Thoracic aorta (tissue), 2 donors: ENCODE measurements around the gene THADA. TPM values are rescaled to one million over a fixed set of nuclear protein-coding genes. Genes with fewer than 3 reads are reported as not detected.
"Not testable (repeated sequence)": the region's sequence is repeated elsewhere in the genome, so short reads cannot be mapped to it uniquely, and the experiment has no call there.

Source experiments
- ATAC-seq: fragments of 150-250 bp; one replicate; pipeline ENCODE4 v1.8.0; 2017; ENCODE audit warnings: low read depth; ENCODE audit not compliant: insufficient number of reproducible peaks, low FRiP score
- DNase-seq: peaks from one replicate; pipeline ENCODE4 v3.0.0-alpha.2; 2020; ENCODE audit warnings: low spot score
- H3K27ac ChIP-seq, 2 donors: fragments of 200-600 bp; sonication (generic); 1 replicate in 1 of 2; 2 replicates in 1 of 2; pipeline ENCODE4 v1.5.1; 2016; ENCODE audit warnings: mild to moderate bottlenecking in 2 of 2, moderate library complexity in 2 of 2
- H3K27me3 ChIP-seq: fragments of 200-600 bp; sonication (generic); replicated peaks from 2 replicates; pipeline ENCODE4 v1.6.0; 2016; ENCODE audit warnings: mild to moderate bottlenecking; ENCODE audit not compliant: insufficient read depth
- H3K36me3 ChIP-seq: fragments of 200-600 bp; sonication (generic); one replicate; pipeline ENCODE4 v1.5.1; 2016
- H3K4me1 ChIP-seq, 2 donors: fragments of 200-600 bp; sonication (generic); 1 replicate in 1 of 2; 2 replicates in 1 of 2; pipeline versions ENCODE4 v1.5.1 to v1.6.0; 2016; ENCODE audit warnings: low read depth in 2 of 2, mild to moderate bottlenecking in 1 of 2; ENCODE audit not compliant: control insufficient read depth in 1 of 2
- H3K4me3 ChIP-seq: fragments of 200-600 bp; sonication (generic); 2 replicates; pipeline ENCODE4 v1.5.1; 2016; ENCODE audit warnings: mild to moderate bottlenecking
- H3K9me3 ChIP-seq: fragments of 200-600 bp; sonication (generic); 2 replicates; pipeline ENCODE4 v1.5.1; 2016
- CTCF ChIP-seq: fragments of 200-600 bp; sonication (generic); IDR thresholded peaks from one replicate; pipeline ENCODE4 v1.5.1; 2019; ENCODE audit warnings: antibody characterized with exemption
- total RNA-seq, 2 donors: library from RNA; depleted of rRNA; stranded (reverse); fragments of >200 nt; gene quantifications; one replicate each; pipeline versions ENCODE4 v1.1.0 to v1.2.3, GENCODE V29; 2016

THADA gene
- total RNA-seq, 2 donors from 2014 or later: 33.3 to 46.6 TPM

- Histone ChIP-seq H3K4me1 (peaks cover 32 to 61% of the 10 kb centered on the region in 2 donors), H3K36me3 (no peaks in the 10 kb centered on the region), H3K27ac (peak overlapping the region; percentile 5 to 8), H3K9me3 (no peaks in the 10 kb centered on the region), H3K27me3 (no peaks in the 10 kb centered on the region), H3K4me3 (no peak overlapping the region)
- ATAC-seq (no peak), DNase-seq (no peak)
- TF ChIP-seq CTCF: no peak
These were observed 142.4 kb downstream of the THADA start for GRCh38 chr2:43453179-43454170.

- no peaks in the 10 kb centered on the region for H3K27me3 ChIP-seq
- H3K4me3 ChIP-seq: no peak overlapping the region
- TF ChIP-seq CTCF: no peak
- H3K36me3 ChIP-seq: no peaks in the 10 kb centered on the region
- no peak overlapping the region for H3K27ac ChIP-seq
- H3K4me1 ChIP-seq: peaks cover 21 to 53% of the 10 kb centered on the region in 2 donors
- ATAC-seq (no peak), DNase-seq (no peak)
- H3K9me3 ChIP-seq: no peaks in the 10 kb centered on the region
These were observed 143.5 kb downstream of the THADA start for GRCh38 chr2:43452318-43452731.

GRCh38 chr2:43450617-43451016 lies 145.2 kb downstream of the THADA start:
- no peak for TF ChIP-seq CTCF
- Histone ChIP-seq H3K27me3 (no peaks in the 10 kb centered on the region), H3K9me3 (no peaks in the 10 kb centered on the region), H3K27ac (no peak overlapping the region), H3K4me3 (no peak overlapping the region), H3K4me1 (peaks cover 12 to 36% of the 10 kb centered on the region in 2 donors), H3K36me3 (no peaks in the 10 kb centered on the region)
- no peak for DNase-seq
- ATAC-seq: no peak

GRCh38 chr2:43448822-43449110 lies 147.1 kb downstream of the THADA start:
- Histone ChIP-seq H3K36me3 (no peaks in the 10 kb centered on the region), H3K27me3 (no peaks in the 10 kb centered on the region), H3K27ac (no peak overlapping the region), H3K4me1 (peaks cover 8 to 23% of the 10 kb centered on the region in 2 donors), H3K9me3 (no peaks in the 10 kb centered on the region), H3K4me3 (no peak overlapping the region)
- no peak for ATAC-seq
- no peak for TF ChIP-seq CTCF
- no peak for DNase-seq

- no peak for ATAC-seq
- no peak for DNase-seq
- Histone ChIP-seq H3K27me3 (no peaks in the 10 kb centered on the region), H3K4me1 (peaks cover 5 to 17% of the 10 kb centered on the region in 2 donors), H3K36me3 (no peaks in the 10 kb centered on the region), H3K4me3 (no peak overlapping the region), H3K27ac (no peak overlapping the region), H3K9me3 (no peaks in the 10 kb centered on the region)
- no peak for TF ChIP-seq CTCF
These were observed 147.6 kb downstream of the THADA start for GRCh38 chr2:43448011-43448821.

- H3K27ac ChIP-seq, H3K9me3 ChIP-seq, DNase-seq: not testable (repeated sequence)
These were observed 149.1 kb downstream of the THADA start for GRCh38 chr2:43446755-43447154.

More at GRCh38 chr2:43446755-43447154, 149.1 kb downstream of the THADA start:
- not testable (repeated sequence) for H3K36me3 ChIP-seq, H3K27me3 ChIP-seq, ATAC-seq, H3K4me1 ChIP-seq, H3K4me3 ChIP-seq
